A673 (cell line): ENCODE results near the gene GSTT4. TPM values are rescaled to one million over a fixed set of nuclear protein-coding genes. Genes with fewer than 3 reads are reported as not detected.

ENCODE experiments used
- Bru-seq: library from RNA; stranded (reverse); fragments of 400-500 nt; gene quantifications from one replicate; lab custom pipeline; 2021; lab: Mats Ljungman, UMichigan
- BruChase-seq, 2 experiments: library from RNA; stranded (reverse); fragments of 400-500 nt; gene quantifications; one replicate each; lab custom pipeline; 2021; lab: Mats Ljungman, UMichigan
- BruUV-seq: library from RNA; stranded (reverse); fragments of 400-500 nt; replicated peaks from 2 replicates; lab custom pipeline; 2021; lab: Mats Ljungman, UMichigan
- CTCF ChIA-PET: fragments of 300-600 bp; sonication (Branson Sonifier 250); formaldehyde crosslinking; loops from one replicate; lab custom pipeline; 2022; ENCODE audit warnings: antibody characterized with exemption; lab: Charles Lee
- POLR2A ChIA-PET: fragments of 300-600 bp; sonication (Branson Sonifier 250); formaldehyde crosslinking; loops from one replicate; lab custom pipeline; 2022; ENCODE audit warnings: antibody characterized with exemption; ENCODE audit not compliant: low non-redundant PET; lab: Charles Lee
- DNase-seq: peaks from one replicate; pipeline ENCODE4 v3.0.0-alpha.2; 2015; ENCODE audit warnings: low spot score
- H3K27ac ChIP-seq: fragments of 200-600 bp; sonication (generic); 2 replicates; pipeline ENCODE4 v1.5.1; 2016; ENCODE audit warnings: mixed run types, low read depth, mild to moderate bottlenecking, mixed read lengths, antibody characterized with exemption, low read length; ENCODE audit not compliant: poor library complexity, severe bottlenecking
- H3K27me3 ChIP-seq: fragments of 200-600 bp; sonication (generic); replicated peaks from 2 replicates; pipeline ENCODE4 v1.6.1; 2017; ENCODE audit warnings: mixed run types, low read depth, mild to moderate bottlenecking, mixed read lengths, antibody characterized with exemption, low read length; ENCODE audit not compliant: insufficient read depth, poor library complexity
- H3K36me3 ChIP-seq: fragments of 200-600 bp; sonication (generic); 2 replicates; pipeline ENCODE4 v1.6.1; 2016; ENCODE audit warnings: mixed run types, mild to moderate bottlenecking, mixed read lengths, antibody characterized with exemption, low read length; ENCODE audit not compliant: insufficient read depth, poor library complexity, severe bottlenecking
- H3K4me1 ChIP-seq: fragments of 200-600 bp; sonication (generic); 2 replicates; pipeline ENCODE4 v1.6.1; 2017; ENCODE audit warnings: mixed run types, mild to moderate bottlenecking, mixed read lengths, antibody characterized with exemption, low read length; ENCODE audit not compliant: insufficient read depth, poor library complexity, severe bottlenecking
- H3K4me3 ChIP-seq: fragments of 200-600 bp; sonication (generic); 2 replicates; pipeline ENCODE4 v1.5.1; 2016; ENCODE audit warnings: low read depth, mixed run types, mild to moderate bottlenecking, mixed read lengths, low read length; ENCODE audit not compliant: poor library complexity, severe bottlenecking
- H3K9me3 ChIP-seq: fragments of 200-600 bp; sonication (generic); 2 replicates; pipeline ENCODE4 v1.6.1; 2016; ENCODE audit warnings: mixed run types, low read depth, mild to moderate bottlenecking, mixed read lengths, antibody characterized with exemption, low read length; ENCODE audit not compliant: poor library complexity, severe bottlenecking
- EZH2 ChIP-seq: fragments of 200-600 bp; sonication (generic); IDR thresholded peaks from 2 replicates; pipeline ENCODE4 v1.6.1; 2017; ENCODE audit warnings: borderline replicate concordance, low read depth, mild to moderate bottlenecking, mixed read lengths, antibody characterized with exemption, low read length; ENCODE audit not compliant: poor library complexity, severe bottlenecking
- intact Hi-C: fragments of 100-400 bp; cut with micrococcal nuclease; formaldehyde crosslinking; loops from one replicate; pipeline ENCODE4 v1.10.0; 2022; ENCODE audit not compliant: unreplicated experiment
- long read RNA-seq: library from polyadenylated mRNA; stranded (forward); transcript quantifications from one replicate; pipeline ENCODE4 v2.0.0, GENCODE V29; 2022
- total RNA-seq: library from RNA; stranded (reverse); gene quantifications from 2 replicates; pipeline ENCODE4 v1.2.3, GENCODE V29; 2021
- TF ChIP-seq, protein P1 (sequence below): fragments of 300-800, 200-600 bp; sonication (generic); conservative IDR thresholded peaks from 2 replicates; pipeline ENCODE4 v1.5.1; 2017; ENCODE audit warnings: low read depth, mild to moderate bottlenecking, antibody characterized with exemption, low read length, moderate library complexity, mixed read lengths

Gene GSTT4
- not detected in 2 replicates for total RNA-seq
- not detected for Bru-seq, nascent RNA
- not detected for BruChase-seq, experiment 1, labeled RNA remaining after a 2-hour chase
- percentile 9 among the genes with signal in this experiment for BruChase-seq, experiment 2, labeled RNA remaining after a 6-hour chase
- long read RNA-seq, result 0 reads

DNA sequence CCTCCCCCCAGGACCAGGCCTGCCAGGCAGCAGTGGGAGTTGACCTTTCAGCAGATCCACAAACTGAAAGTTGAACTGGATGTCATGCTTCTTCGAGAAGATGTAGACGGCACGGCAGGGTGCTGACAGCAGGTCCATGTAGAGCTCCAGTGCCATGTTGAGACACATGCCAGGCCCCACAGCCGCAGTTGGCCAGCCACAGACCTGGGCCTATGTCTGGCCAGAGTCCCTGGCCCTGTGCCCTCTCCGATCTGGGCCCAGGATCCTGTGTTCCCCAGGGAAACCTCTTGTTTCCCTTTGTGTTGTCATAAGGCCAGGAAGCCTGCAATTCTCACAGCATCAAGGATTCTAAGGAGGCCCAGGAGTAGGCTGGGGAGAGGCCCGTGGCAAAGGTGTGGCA lies at the start of gene GSTT4:
Gene GSTT4 (minus strand): TSS at position 253 of the 400 bp plus-strand sequence. CDS start 97 bp downstream, at position 156.
- no peaks in the 10 kb centered on the region for H3K4me1 ChIP-seq
- intact Hi-C loops, result no loop called here
- H3K9me3 ChIP-seq, result no peaks in the 10 kb centered on the region
- H3K36me3 ChIP-seq, result no peaks in the 10 kb centered on the region
- H3K27ac ChIP-seq, result no peak within 1 kb of the TSS
- no peak for DNase-seq
- no peak within 1 kb of the TSS for H3K4me3 ChIP-seq
- CTCF ChIA-PET, result no interaction called here
- POLR2A ChIA-PET, result interaction anchor here (0.6 kb wide), 1 partner anchor 118 kb away, joined by 10 read pairs; no protein-coding TSS in a partner anchor
- H3K27me3 ChIP-seq, result no peaks in the 10 kb centered on the region
- no peak for TF ChIP-seq EZH2
- TF ChIP-seq, protein P1, sequence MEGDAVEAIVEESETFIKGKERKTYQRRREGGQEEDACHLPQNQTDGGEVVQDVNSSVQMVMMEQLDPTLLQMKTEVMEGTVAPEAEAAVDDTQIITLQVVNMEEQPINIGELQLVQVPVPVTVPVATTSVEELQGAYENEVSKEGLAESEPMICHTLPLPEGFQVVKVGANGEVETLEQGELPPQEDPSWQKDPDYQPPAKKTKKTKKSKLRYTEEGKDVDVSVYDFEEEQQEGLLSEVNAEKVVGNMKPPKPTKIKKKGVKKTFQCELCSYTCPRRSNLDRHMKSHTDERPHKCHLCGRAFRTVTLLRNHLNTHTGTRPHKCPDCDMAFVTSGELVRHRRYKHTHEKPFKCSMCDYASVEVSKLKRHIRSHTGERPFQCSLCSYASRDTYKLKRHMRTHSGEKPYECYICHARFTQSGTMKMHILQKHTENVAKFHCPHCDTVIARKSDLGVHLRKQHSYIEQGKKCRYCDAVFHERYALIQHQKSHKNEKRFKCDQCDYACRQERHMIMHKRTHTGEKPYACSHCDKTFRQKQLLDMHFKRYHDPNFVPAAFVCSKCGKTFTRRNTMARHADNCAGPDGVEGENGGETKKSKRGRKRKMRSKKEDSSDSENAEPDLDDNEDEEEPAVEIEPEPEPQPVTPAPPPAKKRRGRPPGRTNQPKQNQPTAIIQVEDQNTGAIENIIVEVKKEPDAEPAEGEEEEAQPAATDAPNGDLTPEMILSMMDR, result no peak
- BruUV-seq, result no TSS peak

DNA sequence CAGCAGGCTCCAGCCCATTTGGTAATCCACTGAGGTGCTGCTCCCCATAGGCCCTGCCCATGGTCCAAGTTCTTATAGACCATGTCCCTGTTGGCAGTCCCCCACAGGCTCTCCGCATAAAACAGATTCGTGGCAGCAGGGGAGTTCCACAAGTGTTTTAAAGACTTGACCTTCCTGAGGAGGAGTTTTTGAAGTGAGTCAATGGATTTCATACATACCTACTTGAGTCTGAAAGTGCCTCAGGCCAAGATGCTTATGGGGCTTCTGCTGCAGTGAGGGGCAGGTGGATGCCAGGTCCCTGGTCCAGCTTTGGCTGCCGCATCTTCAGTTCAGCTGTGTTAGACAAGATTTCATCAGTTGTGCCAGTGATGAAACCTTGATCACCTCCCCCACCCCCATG lies 49.1 kb upstream of the GSTT4 start:
- ChIA-PET POLR2A (no interaction called here), CTCF (no interaction called here)
- no TSS peak for BruUV-seq
- Histone ChIP-seq H3K27ac (no peak overlapping the region), H3K36me3 (peaks cover 58% of the 10 kb centered on the region), H3K4me1 (no peaks in the 10 kb centered on the region), H3K9me3 (no peaks in the 10 kb centered on the region), H3K4me3 (no peak overlapping the region), H3K27me3 (no peaks in the 10 kb centered on the region)
- TF ChIP-seq, protein P1, result no peak
- no peak for TF ChIP-seq EZH2
- DNase-seq, result no peak
- intact Hi-C loops, result no loop called here

DNA sequence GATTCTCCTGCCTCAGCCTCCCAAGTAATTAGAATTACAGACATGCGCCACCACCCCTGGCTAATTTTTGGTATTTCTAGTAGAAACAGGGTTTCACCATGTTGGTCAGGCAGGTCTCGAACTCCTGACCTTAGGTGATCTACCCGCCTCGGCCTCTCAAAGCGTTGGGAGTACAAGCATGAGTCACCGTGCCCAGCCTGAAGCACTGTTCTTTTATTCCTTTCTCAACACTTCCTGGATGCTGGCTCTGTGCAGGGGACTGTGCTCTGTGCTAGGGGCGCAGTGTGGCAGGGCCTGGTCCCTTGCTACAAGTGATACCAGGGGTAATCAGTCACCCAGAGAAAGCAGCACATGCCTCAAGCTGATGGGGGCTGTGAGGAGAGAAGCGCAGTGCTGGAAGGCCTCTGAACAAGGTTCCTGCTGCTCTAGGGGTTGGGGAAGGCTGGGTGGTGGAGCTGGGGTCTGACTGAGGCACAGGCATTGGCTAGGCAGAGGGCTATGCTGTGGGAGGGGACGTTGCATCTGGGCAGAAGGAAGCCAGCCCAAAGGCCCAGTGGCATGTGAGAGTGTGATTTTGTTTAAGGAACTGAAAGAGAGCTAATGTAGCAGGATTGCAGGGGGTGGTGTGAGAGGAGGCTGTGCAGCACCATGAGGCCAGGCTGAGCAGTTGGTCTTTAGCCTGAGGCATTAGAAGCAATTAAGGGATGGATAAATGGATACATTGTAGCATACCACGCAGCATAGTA lies 48.4 kb upstream of the GSTT4 start:
- CTCF ChIA-PET, result no interaction called here
- Histone ChIP-seq H3K27me3 (no peaks in the 10 kb centered on the region), H3K9me3 (no peaks in the 10 kb centered on the region), H3K36me3 (peaks cover 56% of the 10 kb centered on the region), H3K4me1 (no peaks in the 10 kb centered on the region), H3K27ac (no peak overlapping the region), H3K4me3 (no peak overlapping the region)
- no TSS peak for BruUV-seq
- POLR2A ChIA-PET, result no interaction called here
- TF ChIP-seq EZH2, result no peak
- TF ChIP-seq, protein P1, result no peak
- intact Hi-C loops, result no loop called here
- no peak for DNase-seq
